Keratinocyte (primary cell): ENCODE results near the gene PRKD1. TPM values are rescaled to one million over a fixed set of nuclear protein-coding genes. Genes with fewer than 3 reads are reported as not detected.

Experiments
- DNase-seq: peaks from one replicate; pipeline ENCODE4 v3.0.0-alpha.2; 2011; ENCODE audit warnings: low read depth, missing footprints, low spot score
- FAIRE-seq: peaks from 2 replicates; lab custom pipeline; 2011; peaks lifted over from hg19 to GRCh38; lab: Jason Lieb, UNC
- H2AFZ ChIP-seq: 2 replicates; pipeline ENCODE4 v1.6.0; 2012; ENCODE audit warnings: low read length, control low read depth, inconsistent platforms; ENCODE audit not compliant: control insufficient read depth
- H3K27ac ChIP-seq: 2 replicates; pipeline ENCODE4 v1.5.1; 2011; ENCODE audit warnings: low read length; ENCODE audit not compliant: control insufficient read depth, insufficient read depth
- H3K27me3 ChIP-seq: 3 replicates; pipeline ENCODE4 v1.6.0; 2011; ENCODE audit warnings: low read length; ENCODE audit not compliant: control insufficient read depth, insufficient read depth; ENCODE audit errors: extremely low read depth
- H3K36me3 ChIP-seq, 2 experiments: 2 replicates in 1 of 2; 3 replicates in 1 of 2; pipeline ENCODE4 v1.5.1; 2011; ENCODE audit warnings: low read length in 2 of 2, mild to moderate bottlenecking in 1 of 2; ENCODE audit not compliant: control insufficient read depth in 2 of 2, insufficient read depth in 2 of 2; ENCODE audit errors: extremely low read depth in 1 of 2
- H3K4me1 ChIP-seq: 3 replicates; pipeline ENCODE4 v1.5.1; 2011; ENCODE audit warnings: low read length; ENCODE audit not compliant: control insufficient read depth, insufficient read depth; ENCODE audit errors: extremely low read depth
- H3K4me2 ChIP-seq: 3 replicates; pipeline ENCODE4 v1.6.0; 2011; ENCODE audit warnings: low read depth, low read length; ENCODE audit not compliant: control insufficient read depth, insufficient read depth; ENCODE audit errors: extremely low read depth
- H3K4me3 ChIP-seq, 3 experiments: fragments of 200-600 bp in 1 of 3; sonication (generic) in 1 of 3; 2 replicates in 2 of 3; 3 replicates in 1 of 3; pipeline ENCODE4 v1.5.1; 2011 to 2016; ENCODE audit warnings: low read length in 3 of 3, mild to moderate bottlenecking in 3 of 3, control low read depth in 2 of 3, inconsistent platforms in 1 of 3, low read depth in 1 of 3, mixed read lengths in 1 of 3, mixed run types in 1 of 3, moderate library complexity in 1 of 3; ENCODE audit not compliant: control insufficient read depth in 2 of 3, insufficient read depth in 2 of 3; ENCODE audit errors: extremely low read depth in 1 of 3
- H3K79me2 ChIP-seq: 2 replicates; pipeline ENCODE4 v1.6.0; 2012; ENCODE audit warnings: low read length; ENCODE audit not compliant: control insufficient read depth, insufficient read depth
- H3K9ac ChIP-seq: 3 replicates; pipeline ENCODE4 v1.6.0; 2011; ENCODE audit warnings: low read length; ENCODE audit not compliant: control insufficient read depth, insufficient read depth; ENCODE audit errors: extremely low read depth
- H3K9me1 ChIP-seq: 3 replicates; pipeline ENCODE4 v1.6.0; 2011; ENCODE audit warnings: low read length; ENCODE audit not compliant: control insufficient read depth, insufficient read depth; ENCODE audit errors: extremely low read depth
- H3K9me3 ChIP-seq: 2 replicates; pipeline ENCODE4 v1.5.1; 2012; ENCODE audit warnings: low read depth, low read length; ENCODE audit not compliant: control insufficient read depth
- H4K20me1 ChIP-seq: 3 replicates; pipeline ENCODE4 v1.6.0; 2011; ENCODE audit warnings: low read length; ENCODE audit not compliant: control insufficient read depth, insufficient read depth; ENCODE audit errors: extremely low read depth
- EZH2 ChIP-seq: IDR thresholded peaks from one replicate; pipeline ENCODE4 v1.6.1; 2012; ENCODE audit warnings: inconsistent platforms, mild to moderate bottlenecking, low read length, moderate library complexity
- dilution Hi-C: fragments of 300-500 bp; cut with MboI; formaldehyde crosslinking; loops from one replicate; pipeline ENCODE4 v1.7.0; 2020; ENCODE audit warnings: low sequenced_read_pairs; ENCODE audit not compliant: extremely low pct_ligation_motif_present
- polyA plus RNA-seq, 5 experiments: library from polyadenylated mRNA; depleted of rRNA in 3 of 5; stranded (reverse) in 3 of 5; stranded (forward) in 1 of 5; unstranded in 1 of 5; fragments of >200 nt; gene quantifications; 1 replicate in 1 of 5; 2 replicates in 3 of 5; 3 replicates in 1 of 5; pipeline versions ENCODE4 v1.2.1 to v1.2.3, GENCODE V29; 2011 to 2012; ENCODE audit warnings: missing spikeins in 2 of 5, low read depth in 1 of 5, low replicate concordance in 1 of 5
- TF ChIP-seq, protein P1 (sequence below), 3 experiments: IDR thresholded peaks in 1 of 3; conservative IDR thresholded peaks in 1 of 3; optimal IDR thresholded peaks in 1 of 3; 2 replicates in 2 of 3; 3 replicates in 1 of 3; pipeline versions ENCODE3 to v1.5.1; 2011; ENCODE audit warnings: low read length in 3 of 3, mild to moderate bottlenecking in 3 of 3, moderate library complexity in 2 of 3, control low read depth in 1 of 3, inconsistent platforms in 1 of 3; ENCODE audit not compliant: insufficient read depth in 2 of 3; ENCODE audit errors: extremely low read depth in 1 of 3

The PRKD1 gene
- polyA plus RNA-seq, 1 donor (not counting 4 experiments of a cell fraction or from before 2014, with no cell fraction given), result 0.49 TPM

DNA sequence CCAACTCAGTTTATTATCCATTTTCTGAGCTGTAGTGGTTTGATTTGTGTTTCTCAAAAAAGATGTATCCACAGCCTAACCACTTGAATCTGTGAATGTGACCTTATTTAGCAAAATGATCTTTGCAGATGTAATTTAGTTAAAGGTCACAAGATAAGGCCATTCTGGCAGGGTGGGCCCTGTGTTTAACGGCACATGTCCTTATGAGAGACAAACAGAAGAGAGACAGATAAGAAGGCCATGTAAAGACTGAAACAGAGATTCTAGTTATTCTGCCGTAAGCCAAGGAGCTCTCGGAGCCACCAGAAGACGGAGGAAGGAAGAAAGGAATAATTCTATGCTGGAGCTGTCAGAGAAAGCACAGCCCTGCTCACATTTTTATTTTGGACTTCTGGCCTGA, 374.2 kb downstream of the PRKD1 start:
- Histone ChIP-seq H3K79me2 (no peaks in the 10 kb centered on the region), H3K4me3 (no peak overlapping the region), H3K27me3 (no peaks in the 10 kb centered on the region), H4K20me1 (no peaks in the 10 kb centered on the region), H3K9ac (no peak overlapping the region), H3K9me1 (no peaks in the 10 kb centered on the region), H3K27ac (no peak overlapping the region), H3K9me3 (no peaks in the 10 kb centered on the region), H3K4me2 (no peak overlapping the region), H3K4me1 (no peaks in the 10 kb centered on the region), H2AFZ (no peak overlapping the region), H3K36me3 (no peaks in the 10 kb centered on the region)
- DNase-seq (no peak), FAIRE-seq (no peak)
- dilution Hi-C loops, result no loop called here
- TF ChIP-seq, protein P1, sequence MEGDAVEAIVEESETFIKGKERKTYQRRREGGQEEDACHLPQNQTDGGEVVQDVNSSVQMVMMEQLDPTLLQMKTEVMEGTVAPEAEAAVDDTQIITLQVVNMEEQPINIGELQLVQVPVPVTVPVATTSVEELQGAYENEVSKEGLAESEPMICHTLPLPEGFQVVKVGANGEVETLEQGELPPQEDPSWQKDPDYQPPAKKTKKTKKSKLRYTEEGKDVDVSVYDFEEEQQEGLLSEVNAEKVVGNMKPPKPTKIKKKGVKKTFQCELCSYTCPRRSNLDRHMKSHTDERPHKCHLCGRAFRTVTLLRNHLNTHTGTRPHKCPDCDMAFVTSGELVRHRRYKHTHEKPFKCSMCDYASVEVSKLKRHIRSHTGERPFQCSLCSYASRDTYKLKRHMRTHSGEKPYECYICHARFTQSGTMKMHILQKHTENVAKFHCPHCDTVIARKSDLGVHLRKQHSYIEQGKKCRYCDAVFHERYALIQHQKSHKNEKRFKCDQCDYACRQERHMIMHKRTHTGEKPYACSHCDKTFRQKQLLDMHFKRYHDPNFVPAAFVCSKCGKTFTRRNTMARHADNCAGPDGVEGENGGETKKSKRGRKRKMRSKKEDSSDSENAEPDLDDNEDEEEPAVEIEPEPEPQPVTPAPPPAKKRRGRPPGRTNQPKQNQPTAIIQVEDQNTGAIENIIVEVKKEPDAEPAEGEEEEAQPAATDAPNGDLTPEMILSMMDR (optimal IDR thresholded peaks at IDR 0.05 in 1 of 3, IDR thresholded peaks at IDR 0.05 in 1 of 3, conservative IDR thresholded peaks at IDR 0.05 in 1 of 3; ENCODE audit: extremely low read depth in 1 of 3, insufficient read depth in 2 of 3, low read length in 3 of 3), result no peak
- TF ChIP-seq EZH2, result no peak

DNA sequence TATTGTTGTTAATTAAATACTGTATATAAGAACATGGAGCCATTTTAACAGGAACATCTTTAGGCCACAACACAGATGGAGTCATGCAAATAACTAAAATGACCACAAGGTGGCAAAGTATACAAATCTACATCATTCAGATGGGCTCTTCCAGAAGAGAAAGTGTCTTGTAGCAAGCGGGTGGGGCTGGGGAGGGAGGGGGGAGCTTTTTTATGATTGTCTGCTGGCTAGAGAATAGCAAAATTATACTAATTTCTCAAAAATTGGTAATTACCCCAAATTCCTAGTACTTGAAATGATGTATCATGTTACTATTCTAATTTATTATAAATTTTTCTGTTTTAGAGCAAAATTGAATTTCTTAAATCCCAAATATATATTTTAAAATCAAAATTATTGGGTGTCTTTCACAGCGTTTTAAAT, 378.7 kb downstream of the PRKD1 start:
- Histone ChIP-seq H4K20me1 (no peaks in the 10 kb centered on the region), H3K9me1 (no peaks in the 10 kb centered on the region), H3K36me3 (no peaks in the 10 kb centered on the region), H2AFZ (no peak overlapping the region), H3K27me3 (no peaks in the 10 kb centered on the region), H3K27ac (no peak overlapping the region), H3K9me3 (no peaks in the 10 kb centered on the region), H3K9ac (no peak overlapping the region), H3K4me3 (no peak overlapping the region), H3K4me2 (no peak overlapping the region), H3K79me2 (no peaks in the 10 kb centered on the region), H3K4me1 (no peaks in the 10 kb centered on the region)
- DNase-seq (peak; percentile 4), FAIRE-seq (no peak)
- TF ChIP-seq, protein P1 (optimal IDR thresholded peaks at IDR 0.05 in 1 of 3, IDR thresholded peaks at IDR 0.05 in 1 of 3, conservative IDR thresholded peaks at IDR 0.05 in 1 of 3; ENCODE audit: extremely low read depth in 1 of 3, insufficient read depth in 2 of 3, low read length in 3 of 3), result peak; percentile 10 to 44 (median 17)
- no peak for TF ChIP-seq EZH2
- dilution Hi-C loops, result loop anchor here (25.0 kb wide), 1 partner anchor 787 kb away; the partner anchor contains the start of gene FOXG1
